HG02970 (cell line): ENCODE data around the gene COL5A1.

Experiments
- ATAC-seq: cut with Tn5 transposase; IDR thresholded peaks from one replicate; pipeline ENCODE4 v1.9.1; 2021; ENCODE audit warnings: mild to moderate bottlenecking, moderate library complexity, moderate number of reproducible peaks; ENCODE audit not compliant: unreplicated experiment, low FRiP score

The COL5A1 gene

GRCh38 chr9:134688661-134689320, 47.2 kb downstream of the COL5A1 start:
- ATAC-seq: no peak

- no peak for ATAC-seq
Measured at GRCh38 chr9:134689321-134690181, 47.9 kb downstream of the COL5A1 start.

DNA sequence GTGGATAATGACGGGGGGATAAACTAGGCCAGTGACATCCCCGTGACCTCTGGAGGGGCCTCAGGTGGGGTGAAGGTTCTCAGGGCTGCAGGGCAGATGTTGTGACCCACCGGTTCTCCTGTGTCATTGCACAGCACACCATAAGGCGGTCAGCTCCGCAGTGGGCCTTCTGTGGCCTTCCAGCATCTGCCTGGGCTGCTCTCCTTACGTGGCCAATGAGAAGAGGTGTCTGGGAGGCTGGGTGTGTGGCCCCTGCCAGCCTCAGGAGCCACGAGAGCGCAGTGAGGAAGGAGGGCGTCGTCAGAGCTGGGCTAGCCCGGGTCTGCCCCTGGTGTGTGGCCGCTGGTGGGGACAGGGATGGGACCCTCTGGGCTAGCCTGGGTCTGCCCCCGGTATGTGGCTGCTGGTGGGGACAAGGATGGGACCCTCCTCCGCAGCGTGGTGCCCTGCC, 48.7 kb downstream of the COL5A1 start:
- ATAC-seq: no peak

DNA sequence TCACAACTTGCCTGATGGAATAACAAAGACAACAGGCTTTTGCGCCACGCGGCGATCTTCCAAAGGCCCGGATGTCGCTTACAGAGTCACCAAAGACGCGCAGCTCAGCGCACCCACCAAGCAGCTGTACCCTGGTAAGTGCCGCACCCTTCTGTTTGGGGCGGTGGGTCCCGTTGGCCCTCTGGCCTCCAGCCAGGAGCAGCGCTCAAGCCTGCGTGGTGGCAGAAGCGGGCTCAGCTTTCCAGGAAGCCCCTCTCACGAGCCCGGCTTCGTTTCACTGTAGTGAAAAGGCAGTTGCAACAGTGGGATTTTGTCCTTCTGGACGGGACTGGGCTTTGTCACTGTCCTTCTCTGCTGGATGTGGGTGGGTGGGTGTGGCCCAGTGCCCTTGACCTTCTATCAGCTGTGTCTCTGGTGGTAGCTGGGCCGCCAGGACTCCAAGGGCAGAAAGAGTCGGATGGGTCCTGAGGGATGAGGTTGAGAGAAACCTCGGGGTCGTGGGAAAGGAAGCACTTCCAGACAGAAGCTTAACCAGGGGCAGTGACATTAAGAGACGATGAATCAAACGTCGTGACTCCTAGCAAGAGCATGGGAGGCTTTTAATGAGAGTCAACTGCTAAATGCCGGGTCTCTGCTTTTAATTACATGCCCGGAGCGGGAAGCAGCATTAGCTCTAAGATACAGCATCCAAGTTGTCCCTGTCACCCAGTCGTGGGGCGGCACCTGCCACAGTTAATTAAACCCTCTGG, 49.5 kb downstream of the COL5A1 start:
- ATAC-seq: no peak

- ATAC-seq: no peak
Measured at GRCh38 chr9:134691695-134692572, 50.3 kb downstream of the COL5A1 start.

DNA sequence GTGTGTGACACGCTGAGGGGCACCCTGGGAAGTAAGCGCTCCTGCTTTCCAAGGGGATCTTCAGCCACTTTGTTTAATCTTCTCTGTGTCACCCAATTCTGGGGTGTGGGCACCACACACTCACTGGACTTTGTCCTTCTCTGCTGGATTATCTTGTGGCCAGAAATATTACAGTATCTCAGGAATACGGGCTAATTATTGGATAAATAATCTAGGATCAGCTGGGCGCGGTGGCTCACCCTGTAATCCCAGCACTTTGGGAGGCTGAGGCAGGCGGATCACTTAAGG, 50.9 kb downstream of the COL5A1 start:
- ATAC-seq: no peak

GRCh38 chr9:134693011-134693410, 51.4 kb downstream of the COL5A1 start:
- no peak for ATAC-seq

DNA sequence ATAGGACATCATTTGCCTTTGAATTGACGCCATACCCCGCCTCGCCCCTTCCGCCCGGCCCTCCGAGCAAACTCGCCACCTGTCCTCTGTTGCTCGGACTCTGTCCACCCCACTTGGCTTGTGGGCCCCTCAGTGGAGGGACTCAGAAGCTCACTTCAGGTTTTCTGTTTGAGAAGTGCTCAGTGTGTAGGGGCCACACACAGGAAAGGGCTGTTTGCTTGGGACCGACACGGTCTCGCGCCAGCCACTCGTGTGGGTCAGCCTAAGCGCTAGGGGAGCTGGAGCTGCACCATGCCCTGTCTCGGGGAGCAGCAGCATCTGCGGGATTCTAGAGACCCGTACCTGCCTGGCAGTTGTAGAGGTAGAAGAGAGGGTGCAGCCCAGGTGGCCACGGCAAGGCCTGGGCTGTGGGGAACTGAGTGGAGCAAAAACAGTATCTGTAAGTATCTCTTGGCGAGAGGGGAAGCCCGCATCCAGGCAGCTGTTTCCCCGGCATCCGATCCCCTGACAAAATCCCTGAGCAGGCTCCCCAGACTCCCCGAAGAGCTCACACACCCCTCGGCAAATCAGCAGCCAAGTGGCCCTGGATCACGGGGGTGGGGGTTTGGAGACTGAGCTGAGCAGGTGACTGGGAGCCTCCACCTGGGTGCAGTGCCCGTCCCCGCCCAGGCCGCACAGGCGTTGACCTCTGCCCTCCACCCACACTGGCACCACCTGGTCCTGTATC, 52.2 kb downstream of the COL5A1 start:
- ATAC-seq: no peak

- ATAC-seq: no peak
Measured at GRCh38 chr9:134694368-134694665, 52.7 kb downstream of the COL5A1 start.

DNA sequence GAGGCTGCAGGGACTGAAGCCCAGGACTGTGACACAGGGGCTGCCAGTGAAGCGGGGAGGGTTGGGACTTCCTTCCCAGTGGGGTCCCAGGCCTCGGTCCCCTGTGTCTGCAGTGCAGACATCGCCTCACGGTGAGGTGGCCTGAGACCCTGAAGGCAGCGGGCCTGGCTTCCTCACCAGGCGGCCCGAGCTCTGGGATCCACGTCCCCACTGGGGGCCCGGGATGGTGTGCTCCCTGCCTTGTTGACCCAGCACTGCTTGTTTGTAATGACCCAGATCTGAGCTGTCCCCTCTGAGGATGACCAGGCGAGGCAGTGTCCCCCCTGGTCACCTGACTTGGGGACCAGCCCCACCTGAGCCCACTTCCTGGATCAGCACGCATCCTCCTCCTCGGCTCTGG, 53.1 kb downstream of the COL5A1 start:
- no peak for ATAC-seq

GRCh38 chr9:134695144-134695543, 53.5 kb downstream of the COL5A1 start:
- ATAC-seq: no peak

GRCh38 chr9:134696433-134696832, 54.8 kb downstream of the COL5A1 start:
- no peak for ATAC-seq

GRCh38 chr9:134698111-134698510, 56.5 kb downstream of the COL5A1 start:
- ATAC-seq: no peak

- no peak for ATAC-seq
Measured at GRCh38 chr9:134698587-134699342, 57.2 kb downstream of the COL5A1 start.

GRCh38 chr9:134699343-134699740, 57.7 kb downstream of the COL5A1 start:
- ATAC-seq: no peak

DNA sequence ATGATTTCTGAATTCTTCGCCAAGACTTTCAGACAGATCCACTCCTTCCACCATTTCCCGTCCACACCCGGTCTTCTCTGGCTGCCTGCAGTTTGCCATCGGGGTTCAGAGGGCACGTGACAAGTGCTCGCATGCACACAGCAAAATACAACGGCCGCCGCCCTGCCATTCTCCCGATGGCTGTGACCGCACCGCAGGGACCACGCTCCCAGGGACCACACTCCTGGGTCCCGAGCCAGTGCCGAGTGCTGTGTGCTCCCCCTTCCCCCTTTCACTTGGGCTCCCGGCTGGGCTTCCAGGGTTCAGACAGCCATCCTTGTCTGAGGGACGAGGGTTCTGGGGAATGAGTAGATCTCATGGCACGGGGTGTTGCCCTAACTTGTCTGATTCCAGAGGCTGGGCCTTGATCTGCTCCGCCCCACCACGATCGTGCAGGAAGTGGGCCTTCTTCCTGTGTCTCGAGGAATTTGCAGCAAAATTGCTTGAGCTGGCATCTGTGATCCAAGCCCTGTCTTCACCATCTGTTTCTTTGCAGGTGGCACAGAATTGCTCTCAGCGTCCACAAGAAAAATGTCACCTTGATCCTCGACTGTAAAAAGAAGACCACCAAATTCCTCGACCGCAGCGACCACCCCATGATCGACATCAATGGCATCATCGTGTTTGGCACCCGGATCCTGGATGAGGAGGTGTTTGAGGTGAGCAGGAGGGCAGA, 59.2 kb downstream of the COL5A1 start:
- no peak for ATAC-seq

- ATAC-seq: no peak
Measured at GRCh38 chr9:134701581-134702259, 60.1 kb downstream of the COL5A1 start.

GRCh38 chr9:134702291-134702690, 60.7 kb downstream of the COL5A1 start:
- ATAC-seq: no peak
